ENCODE measurements around the gene GSS.
"Not testable (repeated sequence)": the region's sequence is repeated elsewhere in the genome, so short reads cannot be mapped to it uniquely, and the experiment has no call there.

The GSS gene

GRCh38 chr20:34896086-34896621 is 59.5 kb downstream of the GSS start:
- no peak for DNase-seq

DNA sequence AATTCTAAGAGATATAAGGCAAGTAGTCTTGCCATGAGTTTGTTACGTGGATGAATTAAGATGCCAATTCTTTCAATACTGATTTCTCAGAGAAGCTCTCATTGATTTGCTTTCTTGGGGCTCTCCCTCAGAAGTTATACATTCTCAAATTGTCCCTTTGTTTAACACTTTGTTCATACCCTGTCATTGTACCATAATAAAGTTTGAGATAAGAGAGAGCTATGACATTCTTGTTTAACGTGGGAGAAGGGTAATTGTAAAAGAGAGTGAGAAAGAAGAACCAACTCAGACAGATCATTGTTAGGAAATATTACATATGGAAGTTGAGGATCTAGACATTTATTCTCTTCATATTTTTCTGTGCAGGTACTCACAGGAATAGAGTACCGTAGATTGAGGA is 60.1 kb downstream of the GSS start:
- no peak for DNase-seq

DNA sequence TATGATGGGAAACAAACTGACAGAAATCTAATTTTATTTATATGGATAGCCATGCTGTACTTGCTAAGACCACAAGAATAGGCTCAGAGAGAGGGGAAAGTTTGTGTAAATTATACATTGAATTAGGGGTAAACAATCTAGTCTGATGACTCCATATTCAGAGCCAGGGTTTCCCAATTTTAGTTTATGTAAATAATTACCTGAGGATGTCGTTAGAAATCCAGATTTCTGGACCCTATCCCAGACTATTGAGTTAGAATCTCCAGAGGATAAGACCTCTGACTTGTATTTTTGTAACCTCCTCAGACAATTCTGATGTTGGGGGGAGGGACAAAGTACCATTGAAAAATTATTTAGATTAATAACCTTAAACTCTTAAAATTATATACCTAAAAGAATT is 60.9 kb downstream of the GSS start:
- DNase-seq, result no peak

DNA sequence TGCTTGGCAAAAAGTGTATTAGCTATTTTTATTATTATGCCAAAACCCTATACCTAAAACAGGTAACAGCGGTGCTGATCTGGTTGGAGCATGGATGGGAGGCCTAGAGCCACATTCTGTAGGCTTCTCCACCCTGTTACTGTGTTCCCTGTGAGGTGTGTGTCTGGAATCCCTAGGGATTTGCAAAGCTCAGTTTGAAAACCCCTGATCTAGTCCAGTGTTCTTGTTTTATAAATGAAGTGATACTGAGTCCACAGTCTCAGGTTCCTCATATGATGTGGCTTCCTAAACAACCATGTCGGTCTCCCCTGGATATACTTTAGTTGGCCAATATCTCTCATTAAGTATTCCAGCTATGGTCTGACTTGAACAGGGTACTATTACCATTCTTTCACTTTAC is 62.9 kb downstream of the GSS start:
- no peak for DNase-seq

GRCh38 chr20:34891166-34892062 is 64.2 kb downstream of the GSS start:
- no peak for DNase-seq

DNA sequence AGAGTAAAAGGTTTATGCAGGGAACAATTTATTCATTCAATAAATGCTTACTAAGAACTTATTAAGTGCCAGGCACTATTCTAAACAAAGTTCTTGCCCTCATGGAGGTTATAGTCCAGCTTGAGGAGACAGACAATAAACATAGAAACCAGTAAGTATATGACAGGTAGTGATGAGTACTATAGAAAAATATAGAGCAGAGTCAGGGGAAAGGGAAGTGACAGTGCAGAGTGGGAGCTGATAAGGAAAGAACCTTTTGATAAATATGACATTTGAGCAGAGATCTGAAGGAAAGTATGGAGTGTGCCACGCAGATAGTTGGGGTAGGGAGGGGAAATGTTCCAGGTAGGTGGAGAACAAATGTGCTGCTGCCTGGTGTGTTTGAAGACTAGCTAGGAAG is 67.1 kb downstream of the GSS start:
- no peak for DNase-seq

DNA sequence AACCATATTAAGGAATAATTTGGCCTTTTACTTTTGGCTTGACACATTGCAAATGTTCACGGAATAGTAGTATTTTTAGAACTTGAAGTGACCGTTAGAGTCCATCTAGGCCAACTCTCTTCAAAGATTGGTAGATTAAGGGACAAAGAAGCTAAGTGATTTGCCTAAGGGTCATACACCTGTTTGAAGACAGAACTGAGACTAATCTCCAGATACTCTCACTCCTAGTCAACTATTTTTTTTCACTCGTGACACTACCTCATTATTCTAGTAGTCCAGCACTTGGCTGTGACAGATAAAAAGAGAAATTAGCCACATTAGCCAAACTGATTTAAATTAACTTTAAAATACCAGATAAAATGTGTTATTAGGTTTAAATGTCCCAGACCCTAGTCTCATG is 68.6 kb downstream of the GSS start:
- no peak for DNase-seq

GRCh38 chr20:34886122-34886521 is 69.5 kb downstream of the GSS start:
- no peak for DNase-seq

GRCh38 chr20:34884260-34884659 is 71.3 kb downstream of the GSS start:
- DNase-seq, result no peak

- DNase-seq, result no peak
Observed at GRCh38 chr20:34883809-34884208, 71.8 kb downstream of the GSS start.

- no peak for DNase-seq
Observed at GRCh38 chr20:34883087-34883688, 72.4 kb downstream of the GSS start.

GRCh38 chr20:34881689-34882088 is 73.9 kb downstream of the GSS start:
- DNase-seq, result no peak

DNA sequence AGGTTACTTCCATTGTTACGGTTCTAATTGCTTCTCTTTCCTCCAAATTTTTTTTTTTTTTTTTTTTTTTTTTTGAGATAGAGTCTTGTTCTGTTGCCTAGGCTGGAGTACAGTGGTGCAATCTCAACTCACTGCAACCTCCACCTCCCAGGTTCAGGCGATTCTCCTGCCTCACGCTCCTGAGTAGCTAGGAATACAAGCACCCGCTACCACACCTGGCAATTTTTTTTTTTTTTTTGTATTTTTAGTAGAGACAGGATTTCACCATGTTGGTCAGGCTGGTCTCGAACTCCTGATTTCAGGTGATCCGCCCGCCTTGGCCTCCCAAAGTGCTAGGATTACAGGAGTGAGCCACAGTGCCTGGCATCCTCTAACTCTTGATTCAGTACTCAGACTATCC is 74.6 kb downstream of the GSS start:
- not testable (repeated sequence) for DNase-seq

GRCh38 chr20:34880215-34880850 is 75.3 kb downstream of the GSS start:
- no peak for DNase-seq
